GM23338 (cell line): ENCODE measurements around the gene OBSCN. TPM values are rescaled to one million over a fixed set of nuclear protein-coding genes. Genes with fewer than 3 reads are reported as not detected.
A peak's percentile ranks its signal among the peaks of the same experiment; 100 is the strongest.
"Not testable (repeated sequence)": the region's sequence is repeated elsewhere in the genome, so short reads cannot be mapped to it uniquely, and the experiment has no call there.

ENCODE experiments used
- ATAC-seq: fragments of 200-7000 bp; cut with Tn5 transposase; 3 replicates; pipeline ENCODE4 v1.9.1; 2020
- DNase-seq: peaks from one replicate; pipeline ENCODE4 v3.0.0-alpha.2; 2015; ENCODE audit warnings: low spot score
- H2AFZ ChIP-seq: fragments of 200-600 bp; sonication (generic); 2 replicates; pipeline ENCODE4 v1.8.0; 2016; ENCODE audit warnings: antibody characterized with exemption, mild to moderate bottlenecking, moderate library complexity
- H3F3A ChIP-seq: fragments of 200-600 bp; sonication (generic); replicated peaks from 2 replicates; pipeline ENCODE4 v1.8.0; 2017; ENCODE audit warnings: antibody characterized with exemption, mixed run types, low read depth
- H3K27ac ChIP-seq: fragments of 200-600 bp; sonication (generic); 2 replicates; pipeline ENCODE4 v1.6.1; 2016; ENCODE audit warnings: low read depth
- H3K27me3 ChIP-seq: fragments of 200-600 bp; sonication (generic); 2 replicates; pipeline ENCODE4 v1.8.0; 2016; ENCODE audit warnings: mild to moderate bottlenecking, mixed run types, moderate library complexity; ENCODE audit not compliant: insufficient read depth
- H3K36me3 ChIP-seq: fragments of 200-600 bp; sonication (generic); 2 replicates; pipeline ENCODE4 v1.8.0; 2016; ENCODE audit warnings: mild to moderate bottlenecking; ENCODE audit not compliant: insufficient read depth
- H3K4me1 ChIP-seq: fragments of 200-600 bp; sonication (generic); 2 replicates; pipeline ENCODE4 v1.8.0; 2016; ENCODE audit warnings: mild to moderate bottlenecking, moderate library complexity; ENCODE audit not compliant: insufficient read depth
- H3K4me2 ChIP-seq: fragments of 200-600 bp; sonication (generic); 2 replicates; pipeline ENCODE4 v1.7.1; 2017; ENCODE audit warnings: mixed run types
- H3K4me3 ChIP-seq: fragments of 200-600 bp; sonication (generic); 2 replicates; pipeline ENCODE4 v1.6.1; 2016; ENCODE audit warnings: mixed run types
- H3K79me2 ChIP-seq: fragments of 200-600 bp; sonication (generic); replicated peaks from 2 replicates; pipeline ENCODE4 v1.8.0; 2017; ENCODE audit warnings: mild to moderate bottlenecking; ENCODE audit not compliant: insufficient read depth
- H3K9me2 ChIP-seq: fragments of 200-600 bp; sonication (generic); 2 replicates; pipeline ENCODE4 v1.8.0; 2017; ENCODE audit not compliant: insufficient read depth
- H4K20me1 ChIP-seq: fragments of 200-600 bp; sonication (generic); replicated peaks from 2 replicates; pipeline ENCODE4 v1.8.0; 2017; ENCODE audit warnings: mild to moderate bottlenecking; ENCODE audit not compliant: insufficient read depth
- H3K27ac Mint-ChIP-seq: 2 replicates; pipeline ENCODE4 v1.8.0; 2020; ENCODE audit warnings: inconsistent platforms, mild to moderate bottlenecking, moderate library complexity, mixed read lengths
- H3K27me3 Mint-ChIP-seq: 3 replicates; pipeline ENCODE4 v1.8.0; 2022; ENCODE audit warnings: low read depth, mild to moderate bottlenecking, moderate library complexity, mixed read lengths, inconsistent platforms; ENCODE audit not compliant: insufficient read depth, poor library complexity
- H3K36me3 Mint-ChIP-seq: 3 replicates; pipeline ENCODE4 v1.8.0; 2021; ENCODE audit warnings: low read depth, mild to moderate bottlenecking, inconsistent platforms, moderate library complexity, mixed read lengths
- H3K4me1 Mint-ChIP-seq: 3 replicates; pipeline ENCODE4 v1.8.0; 2020; ENCODE audit warnings: mild to moderate bottlenecking, inconsistent platforms, mixed read lengths
- H3K4me3 Mint-ChIP-seq: 3 replicates; pipeline ENCODE4 v1.8.0; 2021; ENCODE audit warnings: moderate library complexity, mild to moderate bottlenecking, inconsistent platforms, mixed read lengths
- H3K9me3 Mint-ChIP-seq: 3 replicates; pipeline ENCODE4 v1.8.0; 2020; ENCODE audit warnings: moderate library complexity, mild to moderate bottlenecking, inconsistent platforms, mixed read lengths
- CTCF ChIP-seq, 2 experiments: fragments of 200-600 bp in 1 of 2; sonication (generic) in 1 of 2; conservative IDR thresholded peaks; 2 replicates each; pipeline versions ENCODE4 v1.5.1 to v1.6.1; 2016 to 2017; ENCODE audit warnings: antibody characterized with exemption in 2 of 2, low read depth in 2 of 2, mild to moderate bottlenecking in 2 of 2, moderate library complexity in 1 of 2
- ETS1 ChIP-seq: IDR thresholded peaks from 2 replicates; pipeline ENCODE4 v1.6.1; 2016; ENCODE audit warnings: antibody characterized with exemption
- EZH2phosphoT487 ChIP-seq: fragments of 200-600 bp; sonication (generic); IDR thresholded peaks from one replicate; pipeline ENCODE4 v1.8.1; 2018; ENCODE audit warnings: antibody characterized with exemption; ENCODE audit not compliant: unreplicated experiment
- JUNB ChIP-seq: IDR thresholded peaks from one replicate; pipeline ENCODE4 v1.6.1; 2016; ENCODE audit warnings: antibody characterized with exemption; ENCODE audit not compliant: unreplicated experiment
- REST ChIP-seq: IDR thresholded peaks from one replicate; pipeline ENCODE4 v1.6.1; 2018; ENCODE audit warnings: antibody characterized with exemption; ENCODE audit not compliant: unreplicated experiment
- STAT1 ChIP-seq: IDR thresholded peaks from one replicate; pipeline ENCODE4 v1.6.1; 2016; ENCODE audit warnings: antibody characterized with exemption; ENCODE audit not compliant: unreplicated experiment
- polyA plus RNA-seq: library from polyadenylated mRNA; unstranded; fragments of >200 nt; fragmentation: Nextera tagmentation; extraction: Ambion mirVana; gene quantifications from 2 replicates; pipeline ENCODE4 v1.2.1, GENCODE V29; 2016
- total RNA-seq: library from RNA; depleted of rRNA; stranded (reverse); fragments of >200 nt; shearing (Covaris generic); gene quantifications from 2 replicates; pipeline ENCODE4 v1.2.3, GENCODE V29; 2014

OBSCN gene
- total and polyA plus RNA-seq, 2 experiments from 2014 or later: 8.4 to 38.5 TPM

- DNase-seq (no peak), ATAC-seq (peak; percentile 34; the same call in 1 of the 3 replicates)
- Histone ChIP-seq H3K27me3 (no peaks in the 10 kb centered on the region), H3K79me2 (no peaks in the 10 kb centered on the region; the same call in 1 of the 2 replicates), H3F3A (no peaks in the 10 kb centered on the region), H3K36me3 (peaks cover 26% of the 10 kb centered on the region), H3K27ac (no peak overlapping the region), H2AFZ (no peak overlapping the region), H3K4me3 (no peak overlapping the region), H4K20me1 (peaks cover 19% of the 10 kb centered on the region), H3K4me2 (no peak overlapping the region), H3K4me1 (no peaks in the 10 kb centered on the region), H3K9me2 (no peaks in the 10 kb centered on the region)
- Mint-ChIP-seq H3K9me3 (no peaks in the 10 kb centered on the region), H3K27ac (no peak overlapping the region), H3K4me3 (no peak overlapping the region), H3K27me3 (peaks cover 5% of the 10 kb centered on the region), H3K36me3 (peaks cover 67% of the 10 kb centered on the region), H3K4me1 (no peaks in the 10 kb centered on the region)
- TF ChIP-seq REST (no peak), STAT1 (no peak), CTCF (conservative IDR thresholded peaks at IDR 0.05; ENCODE audit: low read depth in 2 of 2) (peak; percentile 9 to 26; a peak in 1 of 4 replicates), ETS1 (no peak), EZH2phosphoT487 (no peak), JUNB (no peak)
These were observed 19.3 kb downstream of the OBSCN start for GRCh38 chr1:228226956-228227791.

- H3K27me3 ChIP-seq, H2AFZ ChIP-seq, H3K4me1 Mint-ChIP-seq, H3K9me3 Mint-ChIP-seq, H3K4me2 ChIP-seq, H3F3A ChIP-seq, DNase-seq, H3K27me3 Mint-ChIP-seq, H3K4me3 Mint-ChIP-seq, H3K9me2 ChIP-seq, H3K27ac ChIP-seq, H3K4me3 ChIP-seq, ATAC-seq, H3K4me1 ChIP-seq, H3K27ac Mint-ChIP-seq, H3K79me2 ChIP-seq: not testable (repeated sequence)
- H3K36me3 Mint-ChIP-seq: peaks cover 65% of the 10 kb centered on the region
- H3K36me3 ChIP-seq: peaks cover 22% of the 10 kb centered on the region
- H4K20me1 ChIP-seq: peaks cover 19% of the 10 kb centered on the region
These were observed 20.3 kb downstream of the OBSCN start for GRCh38 chr1:228228147-228228546.
